HG03520 (cell line): ENCODE measurements around the gene SCIN.
"Not testable (repeated sequence)": the region's sequence is repeated elsewhere in the genome, so short reads cannot be mapped to it uniquely, and the experiment has no call there.

ENCODE experiments used
- ATAC-seq: cut with Tn5 transposase; IDR thresholded peaks from one replicate; pipeline ENCODE4 v1.9.1; 2021; ENCODE audit warnings: mild to moderate bottlenecking, moderate library complexity; ENCODE audit not compliant: unreplicated experiment

SCIN gene

GRCh38 chr7:12686234-12686890, 115.8 kb downstream of the SCIN start:
- ATAC-seq: peak; percentile 78

- ATAC-seq: peak; percentile 65
Observed at GRCh38 chr7:12686891-12687717, 116.6 kb downstream of the SCIN start, which contains the start of gene ARL4A. Gene ARL4A (plus strand): TSS chr7:12687633. CDS start chr7:12688255, 622 bp downstream.

- no peak for ATAC-seq
Observed at GRCh38 chr7:12687718-12688171, 117.2 kb downstream of the SCIN start.

GRCh38 chr7:12688485-12689170, 118.1 kb downstream of the SCIN start:
- not testable (repeated sequence) for ATAC-seq

GRCh38 chr7:12689451-12689850, 118.9 kb downstream of the SCIN start:
- ATAC-seq: no peak

GRCh38 chr7:12690041-12690878, 119.7 kb downstream of the SCIN start:
- no peak for ATAC-seq

- not testable (repeated sequence) for ATAC-seq
Observed at GRCh38 chr7:12691388-12691787, 120.9 kb downstream of the SCIN start.

GRCh38 chr7:12692035-12692434, 121.5 kb downstream of the SCIN start:
- ATAC-seq: no peak

GRCh38 chr7:12692479-12693259, 122.1 kb downstream of the SCIN start:
- no peak for ATAC-seq

- no peak for ATAC-seq
Observed at GRCh38 chr7:12694817-12695216, 124.3 kb downstream of the SCIN start.

- ATAC-seq: no peak
Observed at GRCh38 chr7:12695965-12696364, 125.4 kb downstream of the SCIN start.

GRCh38 chr7:12699299-12699698, 128.8 kb downstream of the SCIN start:
- ATAC-seq: no peak

GRCh38 chr7:12701433-12701832, 130.9 kb downstream of the SCIN start:
- no peak for ATAC-seq

- ATAC-seq: no peak
Observed at GRCh38 chr7:12703881-12704280, 133.4 kb downstream of the SCIN start.

GRCh38 chr7:12705878-12706277, 135.4 kb downstream of the SCIN start:
- ATAC-seq: no peak

GRCh38 chr7:12706900-12707536, 136.5 kb downstream of the SCIN start:
- no peak for ATAC-seq

- no peak for ATAC-seq
Observed at GRCh38 chr7:12708314-12708713, 137.8 kb downstream of the SCIN start.
